Nephron progenitor cell (in vitro differentiated cells): Measurements from ENCODE around the gene CRYBG1.

Source experiments
- DNase-seq: peaks from one replicate; pipeline ENCODE4 v3.0.0; 2021
- H3K27ac Mint-ChIP-seq: 2 replicates; pipeline ENCODE4 v1.8.0; 2021; ENCODE audit warnings: mild to moderate bottlenecking, moderate library complexity, mixed read lengths
- H3K27me3 Mint-ChIP-seq: 2 replicates; pipeline ENCODE4 v1.8.0; 2021; ENCODE audit warnings: mild to moderate bottlenecking, low read depth, mixed read lengths; ENCODE audit not compliant: poor library complexity
- H3K36me3 Mint-ChIP-seq: 2 replicates; pipeline ENCODE4 v1.8.0; 2021; ENCODE audit warnings: low read depth, mixed read lengths
- H3K4me1 Mint-ChIP-seq: 2 replicates; pipeline ENCODE4 v1.8.0; 2021; ENCODE audit warnings: mixed read lengths
- H3K4me3 Mint-ChIP-seq: 2 replicates; pipeline ENCODE4 v1.8.0; 2021; ENCODE audit warnings: mild to moderate bottlenecking, moderate library complexity, mixed read lengths
- H3K9me3 Mint-ChIP-seq: 2 replicates; pipeline ENCODE4 v1.8.0; 2021; ENCODE audit warnings: mild to moderate bottlenecking, moderate library complexity, mixed read lengths
- TF ChIP-seq, protein P1 (sequence below): fragments of 200-600 bp; sonication (generic); IDR thresholded peaks from 2 replicates; pipeline ENCODE4 v1.5.0; 2021; ENCODE audit warnings: antibody characterized with exemption

Gene CRYBG1

DNA sequence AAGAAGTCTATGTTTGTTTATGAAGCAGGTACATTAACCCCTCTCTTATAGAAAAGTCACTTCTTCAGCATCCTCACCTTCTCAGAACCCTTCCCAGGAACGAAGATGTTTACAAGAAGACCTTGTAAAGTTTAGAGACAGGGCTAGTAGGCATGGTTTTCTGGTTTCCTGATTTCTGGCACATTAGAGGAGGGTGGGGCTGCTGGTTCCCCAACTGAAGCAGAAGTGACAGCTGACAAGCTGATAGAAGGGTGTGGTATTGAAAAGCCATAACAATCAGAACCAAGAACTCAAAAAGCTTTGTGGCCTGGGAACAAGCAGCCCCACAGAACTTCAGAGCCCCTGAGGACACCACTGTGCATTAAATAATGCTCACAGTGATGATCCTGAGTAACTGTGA lies 177.6 kb downstream of the CRYBG1 start:
- Mint-ChIP-seq H3K27ac (no peak overlapping the region), H3K4me3 (no peak overlapping the region), H3K27me3 (peaks cover 4% of the 10 kb centered on the region), H3K9me3 (no peaks in the 10 kb centered on the region), H3K36me3 (no peaks in the 10 kb centered on the region), H3K4me1 (peaks cover 12% of the 10 kb centered on the region)
- TF ChIP-seq, protein P1, sequence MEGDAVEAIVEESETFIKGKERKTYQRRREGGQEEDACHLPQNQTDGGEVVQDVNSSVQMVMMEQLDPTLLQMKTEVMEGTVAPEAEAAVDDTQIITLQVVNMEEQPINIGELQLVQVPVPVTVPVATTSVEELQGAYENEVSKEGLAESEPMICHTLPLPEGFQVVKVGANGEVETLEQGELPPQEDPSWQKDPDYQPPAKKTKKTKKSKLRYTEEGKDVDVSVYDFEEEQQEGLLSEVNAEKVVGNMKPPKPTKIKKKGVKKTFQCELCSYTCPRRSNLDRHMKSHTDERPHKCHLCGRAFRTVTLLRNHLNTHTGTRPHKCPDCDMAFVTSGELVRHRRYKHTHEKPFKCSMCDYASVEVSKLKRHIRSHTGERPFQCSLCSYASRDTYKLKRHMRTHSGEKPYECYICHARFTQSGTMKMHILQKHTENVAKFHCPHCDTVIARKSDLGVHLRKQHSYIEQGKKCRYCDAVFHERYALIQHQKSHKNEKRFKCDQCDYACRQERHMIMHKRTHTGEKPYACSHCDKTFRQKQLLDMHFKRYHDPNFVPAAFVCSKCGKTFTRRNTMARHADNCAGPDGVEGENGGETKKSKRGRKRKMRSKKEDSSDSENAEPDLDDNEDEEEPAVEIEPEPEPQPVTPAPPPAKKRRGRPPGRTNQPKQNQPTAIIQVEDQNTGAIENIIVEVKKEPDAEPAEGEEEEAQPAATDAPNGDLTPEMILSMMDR: no peak
- DNase-seq: no peak

GRCh38 chr6:106539936-106540335 lies 179.4 kb downstream of the CRYBG1 start:
- TF ChIP-seq, protein P1: no peak
- Mint-ChIP-seq H3K27ac (no peak overlapping the region), H3K36me3 (no peaks in the 10 kb centered on the region), H3K9me3 (no peaks in the 10 kb centered on the region), H3K4me3 (no peak overlapping the region), H3K27me3 (peaks cover 4% of the 10 kb centered on the region), H3K4me1 (peaks cover 12% of the 10 kb centered on the region)
- DNase-seq: no peak

DNA sequence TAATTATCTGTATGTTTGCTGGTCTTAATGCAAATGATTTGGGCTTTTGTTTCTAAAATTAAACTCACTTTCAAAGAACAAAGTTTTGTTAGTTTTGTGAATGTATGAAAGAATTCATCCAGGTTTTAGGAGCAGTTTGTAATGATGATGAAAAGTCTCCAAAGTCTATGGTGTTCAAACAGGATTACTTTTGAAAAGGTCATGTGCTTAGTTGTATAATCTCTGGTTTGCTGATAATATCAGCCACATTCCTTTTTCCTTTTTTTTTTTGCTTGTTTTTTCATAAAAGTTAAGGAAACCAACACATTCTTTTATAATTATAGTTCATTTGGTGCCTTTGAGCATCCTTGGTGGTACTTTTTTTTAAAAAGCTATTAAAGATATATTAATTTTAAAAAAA lies 179.9 kb downstream of the CRYBG1 start:
- H3K9me3 Mint-ChIP-seq: no peaks in the 10 kb centered on the region
- no peak overlapping the region for H3K4me3 Mint-ChIP-seq
- TF ChIP-seq, protein P1: no peak
- H3K27me3 Mint-ChIP-seq: peaks cover 4% of the 10 kb centered on the region
- H3K4me1 Mint-ChIP-seq: peaks cover 12% of the 10 kb centered on the region
- no peaks in the 10 kb centered on the region for H3K36me3 Mint-ChIP-seq
- DNase-seq: no peak
- no peak overlapping the region for H3K27ac Mint-ChIP-seq

- Mint-ChIP-seq H3K27ac (no peak overlapping the region), H3K36me3 (no peaks in the 10 kb centered on the region), H3K4me3 (no peak overlapping the region), H3K4me1 (peaks cover 12% of the 10 kb centered on the region), H3K27me3 (peaks cover 4% of the 10 kb centered on the region), H3K9me3 (no peaks in the 10 kb centered on the region)
- no peak for DNase-seq
- TF ChIP-seq, protein P1: no peak
Observed at GRCh38 chr6:106540907-106541306, 180.4 kb downstream of the CRYBG1 start.

GRCh38 chr6:106546261-106546690 lies 185.8 kb downstream of the CRYBG1 start:
- H3K36me3 Mint-ChIP-seq: no peaks in the 10 kb centered on the region
- H3K9me3 Mint-ChIP-seq: no peaks in the 10 kb centered on the region
- H3K4me3 Mint-ChIP-seq: no peak overlapping the region
- peaks cover 15% of the 10 kb centered on the region for H3K4me1 Mint-ChIP-seq
- DNase-seq: no peak
- TF ChIP-seq, protein P1: no peak
- no peak overlapping the region for H3K27ac Mint-ChIP-seq
- H3K27me3 Mint-ChIP-seq: no peaks in the 10 kb centered on the region

DNA sequence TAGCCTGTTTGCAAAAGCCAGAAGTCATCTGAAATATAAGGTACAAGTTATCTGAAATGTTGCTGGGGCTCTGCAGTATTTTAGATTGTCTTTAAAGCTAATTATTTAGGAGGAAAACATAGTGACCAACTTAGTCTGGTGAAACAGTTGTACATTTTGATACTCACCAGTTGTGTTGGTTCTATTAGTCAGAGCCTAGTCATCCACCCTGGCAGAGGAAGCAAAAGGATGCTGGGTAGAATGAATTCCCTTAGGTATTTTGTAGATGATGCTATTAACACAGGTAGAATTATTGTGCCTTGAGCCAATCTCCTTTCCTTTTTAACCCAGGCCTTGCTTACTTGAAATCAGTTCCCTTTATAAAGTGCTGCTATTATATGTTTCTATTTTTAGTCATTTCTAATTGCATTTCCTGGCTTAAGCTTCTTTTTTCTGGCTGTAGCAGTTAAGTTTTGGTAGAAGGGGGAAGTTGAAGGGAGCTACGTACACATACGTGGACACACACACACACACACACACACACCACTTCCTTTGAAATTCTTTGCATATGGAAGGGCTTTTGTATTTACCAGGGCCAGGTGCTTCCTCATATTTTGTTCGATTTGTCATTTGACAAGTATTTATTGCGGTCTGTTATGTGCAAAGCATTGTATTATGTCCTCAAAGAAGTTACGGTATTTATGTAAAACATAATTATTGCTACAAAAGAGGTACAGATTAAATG lies 186.3 kb downstream of the CRYBG1 start:
- Mint-ChIP-seq H3K4me3 (no peak overlapping the region), H3K4me1 (peaks cover 15% of the 10 kb centered on the region), H3K27me3 (no peaks in the 10 kb centered on the region), H3K27ac (no peak overlapping the region), H3K9me3 (no peaks in the 10 kb centered on the region), H3K36me3 (no peaks in the 10 kb centered on the region)
- no peak for DNase-seq
- TF ChIP-seq, protein P1: no peak
